Hepatocyte (in vitro differentiated cells): ENCODE data around the gene RBM42. TPM values are rescaled to one million over a fixed set of nuclear protein-coding genes. Genes with fewer than 3 reads are reported as not detected.

Experiments
- DNase-seq: peaks from one replicate; pipeline ENCODE4 v3.0.0-alpha.2; 2016; ENCODE audit warnings: low spot score
- H2AFZ ChIP-seq: fragments of 200-600 bp; sonication (generic); 2 replicates; pipeline ENCODE4 v1.6.0; 2016; ENCODE audit warnings: antibody characterized with exemption, mild to moderate bottlenecking
- H3K27ac ChIP-seq: fragments of 200-600 bp; sonication (generic); 2 replicates; pipeline ENCODE4 v1.5.1; 2016; ENCODE audit warnings: mild to moderate bottlenecking
- H3K27me3 ChIP-seq: fragments of 200-600 bp; sonication (generic); 2 replicates; pipeline ENCODE4 v1.6.1; 2016
- H3K36me3 ChIP-seq: fragments of 200-600 bp; sonication (generic); replicated peaks from 2 replicates; pipeline ENCODE4 v1.5.1; 2016; ENCODE audit warnings: low read depth; ENCODE audit not compliant: insufficient read depth
- H3K4me1 ChIP-seq: fragments of 200-600 bp; sonication (generic); 2 replicates; pipeline ENCODE4 v1.5.1; 2016; ENCODE audit warnings: mild to moderate bottlenecking, moderate library complexity; ENCODE audit not compliant: insufficient read depth
- H3K4me2 ChIP-seq: fragments of 200-600 bp; sonication (generic); 2 replicates; pipeline ENCODE4 v1.6.0; 2016
- H3K4me3 ChIP-seq: fragments of 200-600 bp; sonication (generic); 2 replicates; pipeline ENCODE4 v1.5.1; 2016; ENCODE audit warnings: mild to moderate bottlenecking
- H3K79me2 ChIP-seq: fragments of 200-600 bp; sonication (generic); 2 replicates; pipeline ENCODE4 v1.6.0; 2017; ENCODE audit warnings: mild to moderate bottlenecking
- H3K9me2 ChIP-seq: fragments of 200-600 bp; sonication (generic); replicated peaks from 2 replicates; pipeline ENCODE4 v1.6.0; 2017; ENCODE audit warnings: mild to moderate bottlenecking; ENCODE audit not compliant: insufficient read depth
- H3K9me3 ChIP-seq: fragments of 200-600 bp; sonication (generic); 2 replicates; pipeline ENCODE4 v1.5.1; 2016; ENCODE audit warnings: low read depth, mild to moderate bottlenecking
- H4K20me1 ChIP-seq: fragments of 200-600 bp; sonication (generic); 2 replicates; pipeline ENCODE4 v1.6.0; 2016; ENCODE audit warnings: mild to moderate bottlenecking; ENCODE audit not compliant: insufficient read depth, poor library complexity, severe bottlenecking
- CTCF ChIP-seq: fragments of 200-600 bp; sonication (generic); IDR thresholded peaks from 2 replicates; pipeline ENCODE4 v1.5.1; 2016; ENCODE audit warnings: antibody characterized with exemption, mild to moderate bottlenecking; ENCODE audit not compliant: poor library complexity
- EZH2 ChIP-seq: fragments of 200-600 bp; sonication (generic); IDR thresholded peaks from 2 replicates; pipeline ENCODE4 v1.6.1; 2016; ENCODE audit warnings: antibody characterized with exemption, mild to moderate bottlenecking, borderline replicate concordance
- EZH2phosphoT487 ChIP-seq: fragments of 200-600 bp; sonication (generic); IDR thresholded peaks from one replicate; pipeline ENCODE4 v1.6.1; 2018; ENCODE audit warnings: antibody characterized with exemption, mild to moderate bottlenecking, low read depth, moderate library complexity; ENCODE audit not compliant: unreplicated experiment, severe bottlenecking
- WGBS: methylation state at CpG from one replicate; pipeline ENCODE4 v1.1.6; 2016; ENCODE audit warnings: low lambda C conversion rate; ENCODE audit errors: missing lambda C conversion rate; 5-methylcytosine and 5-hydroxymethylcytosine counted together
- polyA plus RNA-seq: library from polyadenylated mRNA; unstranded; fragments of >200 nt; fragmentation: Nextera tagmentation; extraction: Ambion mirVana; gene quantifications from 2 replicates; pipeline ENCODE4 v1.2.1, GENCODE V29; 2016
- total RNA-seq: library from RNA; depleted of rRNA; stranded (reverse); fragments of >200 nt; gene quantifications from 2 replicates; pipeline ENCODE4 v1.2.3, GENCODE V29; 2014

The RBM42 gene
- total RNA-seq, result 43.3 and 43.6 TPM in 2 replicates
- polyA plus RNA-seq, result 113 and 125 TPM in 2 replicates

GRCh38 chr19:35628565-35629331 is at the start of gene RBM42:
Gene RBM42 (plus strand): TSS chr19:35629036. CDS start chr19:35629154, 118 bp downstream.
- peak within 1 kb of the TSS; percentile 85 for H3K27ac ChIP-seq
- no peak for TF ChIP-seq EZH2
- TF ChIP-seq CTCF, result no peak
- TF ChIP-seq EZH2phosphoT487, result no peak
- H4K20me1 ChIP-seq, result no peaks in the 10 kb centered on the region
- H3K4me1 ChIP-seq, result peaks cover 7% of the 10 kb centered on the region
- H3K4me2 ChIP-seq, result peak within 1 kb of the TSS; percentile 98
- H3K9me3 ChIP-seq, result no peaks in the 10 kb centered on the region
- H3K9me2 ChIP-seq, result no peaks in the 10 kb centered on the region
- H3K79me2 ChIP-seq, result peaks cover 12% of the 10 kb centered on the region
- H3K27me3 ChIP-seq, result no peaks in the 10 kb centered on the region
- no peaks in the 10 kb centered on the region for H3K36me3 ChIP-seq
- 2% methylated on average over 50 of the region's 56 CpGs for WGBS
- peak within 1 kb of the TSS; percentile 28 for H2AFZ ChIP-seq
- DNase-seq, result peak; percentile 98
- H3K4me3 ChIP-seq, result peak within 1 kb of the TSS; percentile 47

GRCh38 chr19:35582760-35583159 is 46.1 kb upstream of the RBM42 start:
- Histone ChIP-seq H3K9me2 (no peaks in the 10 kb centered on the region), H4K20me1 (no peaks in the 10 kb centered on the region), H3K4me1 (no peaks in the 10 kb centered on the region), H3K4me3 (no peak overlapping the region), H3K9me3 (no peaks in the 10 kb centered on the region), H3K79me2 (no peaks in the 10 kb centered on the region), H3K36me3 (no peaks in the 10 kb centered on the region), H3K27ac (no peak overlapping the region), H3K4me2 (no peak overlapping the region), H3K27me3 (no peaks in the 10 kb centered on the region), H2AFZ (no peak overlapping the region)
- TF ChIP-seq EZH2 (no peak), CTCF (no peak), EZH2phosphoT487 (no peak)
- 68% methylated on average over 1 of the region's 1 CpG for WGBS
- DNase-seq, result no peak

- no peak for DNase-seq
- no peaks in the 10 kb centered on the region for H3K79me2 ChIP-seq
- H3K9me3 ChIP-seq, result no peaks in the 10 kb centered on the region
- H3K4me1 ChIP-seq, result no peaks in the 10 kb centered on the region
- TF ChIP-seq CTCF, result no peak
- TF ChIP-seq EZH2, result no peak
- TF ChIP-seq EZH2phosphoT487, result no peak
- 80% methylated on average over 16 of the region's 16 CpGs for WGBS
- no peaks in the 10 kb centered on the region for H4K20me1 ChIP-seq
- H2AFZ ChIP-seq, result no peak within 1 kb of the TSS
- no peak within 1 kb of the TSS for H3K4me3 ChIP-seq
- no peaks in the 10 kb centered on the region for H3K36me3 ChIP-seq
- no peak within 1 kb of the TSS for H3K27ac ChIP-seq
- no peaks in the 10 kb centered on the region for H3K9me2 ChIP-seq
- H3K4me2 ChIP-seq, result no peak within 1 kb of the TSS
- no peaks in the 10 kb centered on the region for H3K27me3 ChIP-seq
Measured at GRCh38 chr19:35585848-35586247, 43.0 kb upstream of the RBM42 start, which contains the start of gene PMIS2. Gene PMIS2 (plus strand): TSS chr19:35586173. CDS start chr19:35586260, 87 bp downstream.
